ENCODE measurements around the gene ZFYVE28. TPM values are rescaled to one million over a fixed set of nuclear protein-coding genes. Genes with fewer than 3 reads are reported as not detected.

ZFYVE28 gene
- total and polyA plus RNA-seq, 2 of the 8 experiments (the other 6 are each of a cell fraction or from before 2014, with no cell fraction given) = 1.7 to 4.9 TPM

- TF ChIP-seq ZNF274 (IDR thresholded peaks at IDR 0.05; ENCODE audit: borderline replicate concordance, extremely low read depth, low read length) = no peak
- TF ChIP-seq MAX (IDR thresholded peaks at IDR 0.05) = no peak
- TF ChIP-seq NANOG (IDR thresholded peaks at IDR 0.05; ENCODE audit: insufficient read depth, low read depth, low read length, poor library complexity, severe bottlenecking) = no peak
- no peak for TF ChIP-seq BACH1 (IDR thresholded peaks at IDR 0.05; ENCODE audit: low read length)
Observed at GRCh38 chr4:2432991-2433530, 14.6 kb upstream of the ZFYVE28 start (continued).

Measured in H1 (cell line).